ENCODE data around the gene KANSL2. TPM values are rescaled to one million over a fixed set of nuclear protein-coding genes. Genes with fewer than 3 reads are reported as not detected.
"Not testable (repeated sequence)": the region's sequence is repeated elsewhere in the genome, so short reads cannot be mapped to it uniquely, and the experiment has no call there.

KANSL2 gene
- polyA plus RNA-seq, 3 donors: 12.2 to 20.3 (median 12.5) TPM

GRCh38 chr12:48643011-48643410 is 39.0 kb downstream of the KANSL2 start:
- DNase-seq: no peak
- no CpG with 5 or more reads among the region's 2 CpGs for whole genome bisulfite sequencing (ENCODE audit: insufficient coverage)
- H3K79me2 ChIP-seq (ENCODE audit: insufficient read depth, low read length): no peaks in the 10 kb centered on the region
- H3K36me3 ChIP-seq (replicated peaks in 1 of 2; ENCODE audit: control insufficient read depth in 1 of 2, insufficient read depth in 2 of 2, low read length in 2 of 2): peaks cover 25 to 42% of the 10 kb centered on the region in 2 donors
- H2AFZ ChIP-seq (ENCODE audit: insufficient read depth, low read depth, low read length, poor library complexity, severe bottlenecking): no peak overlapping the region
- TF ChIP-seq CTCF (IDR thresholded peaks at IDR 0.05): no peak
- H4K20me1 ChIP-seq (ENCODE audit: insufficient read depth, low read length): no peaks in the 10 kb centered on the region
- no peaks in the 10 kb centered on the region for H3K4me1 ChIP-seq (ENCODE audit: control insufficient read depth in 1 of 2, insufficient read depth in 2 of 2, low read length in 2 of 2)
- no peak overlapping the region for H3K9ac ChIP-seq (ENCODE audit: insufficient read depth, low read length, poor library complexity, severe bottlenecking)
- Mint-ChIP-seq H3K4me1 (no peaks in the 10 kb centered on the region), H3K9me3 (peaks cover 9 to 28% (median 15%) of the 10 kb centered on the region in 7 donors), H3K27ac (no peak overlapping the region), H3K27me3 (ENCODE audit: low read depth in 3 of 3) (peaks cover 0 to 2% (median 0%) of the 10 kb centered on the region in 3 donors), H3K4me3 (no peak overlapping the region), H3K36me3 (peaks cover 29 to 55% of the 10 kb centered on the region in 2 donors)
- H3K4me2 ChIP-seq (replicated peaks; ENCODE audit: extremely low read depth, low read length, poor library complexity, severe bottlenecking): no peak overlapping the region
- intact Hi-C loops (cut with micrococcal nuclease): no loop called here
- H3K27ac ChIP-seq (ENCODE audit: low read depth in 1 of 2, low read length in 2 of 2): no peak overlapping the region
- no peaks in the 10 kb centered on the region for H3K27me3 ChIP-seq (ENCODE audit: control insufficient read depth in 2 of 2, insufficient read depth in 2 of 2, low read length in 2 of 2)
- peaks cover 9 to 17% of the 10 kb centered on the region in 2 donors for H3K9me3 ChIP-seq (replicated peaks in 1 of 2; ENCODE audit: control insufficient read depth in 1 of 2, insufficient read depth in 1 of 2, low read length in 2 of 2)
- no peak overlapping the region for H3K4me3 ChIP-seq (replicated peaks in 1 of 3; ENCODE audit: low read depth in 2 of 3, low read length in 3 of 3)

- Mint-ChIP-seq H3K9me3 (peaks cover 9 to 28% (median 15%) of the 10 kb centered on the region in 7 donors), H3K36me3 (peaks cover 26 to 48% of the 10 kb centered on the region in 2 donors)
- H3K36me3 ChIP-seq (replicated peaks in 1 of 2; ENCODE audit: control insufficient read depth in 1 of 2, insufficient read depth in 2 of 2, low read length in 2 of 2): peaks cover 18 to 36% of the 10 kb centered on the region in 2 donors
- H3K27ac Mint-ChIP-seq; H3K27me3 ChIP-seq (ENCODE audit: control insufficient read depth in 2 of 2, insufficient read depth in 2 of 2, low read length in 2 of 2); H2AFZ ChIP-seq (ENCODE audit: insufficient read depth, low read depth, low read length, poor library complexity, severe bottlenecking); H3K4me1 Mint-ChIP-seq; H3K27me3 Mint-ChIP-seq (ENCODE audit: low read depth in 3 of 3); H3K79me2 ChIP-seq (ENCODE audit: insufficient read depth, low read length); H3K4me1 ChIP-seq (ENCODE audit: control insufficient read depth in 1 of 2, insufficient read depth in 2 of 2, low read length in 2 of 2); intact Hi-C loops (cut with micrococcal nuclease); H4K20me1 ChIP-seq (ENCODE audit: insufficient read depth, low read length); H3K4me3 Mint-ChIP-seq; H3K4me2 ChIP-seq (replicated peaks; ENCODE audit: extremely low read depth, low read length, poor library complexity, severe bottlenecking); H3K4me3 ChIP-seq (replicated peaks in 1 of 3; ENCODE audit: low read depth in 2 of 3, low read length in 3 of 3); DNase-seq; H3K9ac ChIP-seq (ENCODE audit: insufficient read depth, low read length, poor library complexity, severe bottlenecking); H3K27ac ChIP-seq (ENCODE audit: low read depth in 1 of 2, low read length in 2 of 2): not testable (repeated sequence)
- WGBS (ENCODE audit: insufficient coverage): 96% methylated on average over 36 of the region's 54 CpGs
- H3K9me3 ChIP-seq (replicated peaks in 1 of 2; ENCODE audit: control insufficient read depth in 1 of 2, insufficient read depth in 1 of 2, low read length in 2 of 2): peaks cover 9 to 17% of the 10 kb centered on the region in 2 donors
Measured at GRCh38 chr12:48641752-48642555, 40.1 kb downstream of the KANSL2 start.
